ENCODE data around the gene COMMD8.

Gene COMMD8

GRCh38 chr4:47432749-47433148 lies 30.8 kb downstream of the COMMD8 start:
- no peak for TF ChIP-seq EZH2 (IDR thresholded peaks at IDR 0.05)
- TF ChIP-seq FOXP2 (optimal IDR thresholded peaks at IDR 0.05; ENCODE audit: control extremely low read depth, extremely low read length, insufficient read depth): no peak
- TF ChIP-seq POLR2AphosphoS5 (IDR thresholded peaks at IDR 0.05; ENCODE audit: borderline replicate concordance, low read depth, low read length): no peak

GRCh38 chr4:47427935-47428334 lies 35.6 kb downstream of the COMMD8 start:
- TF ChIP-seq EZH2 (IDR thresholded peaks at IDR 0.05): no peak
- no peak for TF ChIP-seq POLR2AphosphoS5 (IDR thresholded peaks at IDR 0.05; ENCODE audit: borderline replicate concordance, low read depth, low read length)
- no peak for TF ChIP-seq FOXP2 (optimal IDR thresholded peaks at IDR 0.05; ENCODE audit: control extremely low read depth, extremely low read length, insufficient read depth)
- no peak for DNase-seq (ENCODE audit: low read depth, low spot score)
- H3K9me3 ChIP-seq (ENCODE audit: low read depth, low read length): no peaks in the 10 kb centered on the region

More at GRCh38 chr4:47432749-47433148, 30.8 kb downstream of the COMMD8 start:
- DNase-seq (ENCODE audit: low read depth, low spot score): no peak
- Histone ChIP-seq H3K27ac (no peak overlapping the region), H3K9ac (ENCODE audit: insufficient read length) (no peak overlapping the region), H3K4me3 (no peak overlapping the region), H3K36me3 (ENCODE audit: insufficient read depth, low read length) (no peaks in the 10 kb centered on the region), H3K9me3 (ENCODE audit: low read depth, low read length) (no peaks in the 10 kb centered on the region)

GRCh38 chr4:47425628-47426027 lies 37.9 kb downstream of the COMMD8 start:
- Histone ChIP-seq H3K9me3 (ENCODE audit: low read depth, low read length) (no peaks in the 10 kb centered on the region), H3K9ac (ENCODE audit: insufficient read length) (no peak overlapping the region), H3K36me3 (ENCODE audit: insufficient read depth, low read length) (no peaks in the 10 kb centered on the region), H3K27ac (no peak overlapping the region), H3K4me3 (no peak overlapping the region)
- no peak for DNase-seq (ENCODE audit: low read depth, low spot score)
- TF ChIP-seq FOXP2 (optimal IDR thresholded peaks at IDR 0.05; ENCODE audit: control extremely low read depth, extremely low read length, insufficient read depth) (no peak), POLR2AphosphoS5 (IDR thresholded peaks at IDR 0.05; ENCODE audit: borderline replicate concordance, low read depth, low read length) (no peak), EZH2 (IDR thresholded peaks at IDR 0.05) (no peak)

More at GRCh38 chr4:47427935-47428334, 35.6 kb downstream of the COMMD8 start:
- H3K9ac ChIP-seq (ENCODE audit: insufficient read length): no peak overlapping the region
- no peaks in the 10 kb centered on the region for H3K36me3 ChIP-seq (ENCODE audit: insufficient read depth, low read length)
- no peak overlapping the region for H3K4me3 ChIP-seq
- no peak overlapping the region for H3K27ac ChIP-seq

- H3K9ac ChIP-seq (ENCODE audit: insufficient read length): no peak overlapping the region
- H3K9me3 ChIP-seq (ENCODE audit: low read depth, low read length): no peaks in the 10 kb centered on the region
- no peak overlapping the region for H3K4me3 ChIP-seq
- no peak for DNase-seq (ENCODE audit: low read depth, low spot score)
- H3K27ac ChIP-seq: no peak overlapping the region
- no peaks in the 10 kb centered on the region for H3K36me3 ChIP-seq (ENCODE audit: insufficient read depth, low read length)
- TF ChIP-seq EZH2 (IDR thresholded peaks at IDR 0.05) (no peak), FOXP2 (optimal IDR thresholded peaks at IDR 0.05; ENCODE audit: control extremely low read depth, extremely low read length, insufficient read depth) (no peak), POLR2AphosphoS5 (IDR thresholded peaks at IDR 0.05; ENCODE audit: borderline replicate concordance, low read depth, low read length) (no peak)
Measured at GRCh38 chr4:47419296-47419695, 44.2 kb downstream of the COMMD8 start.

GRCh38 chr4:47418147-47418546 lies 45.4 kb downstream of the COMMD8 start:
- TF ChIP-seq POLR2AphosphoS5 (IDR thresholded peaks at IDR 0.05; ENCODE audit: borderline replicate concordance, low read depth, low read length): no peak
- TF ChIP-seq EZH2 (IDR thresholded peaks at IDR 0.05): no peak
- no peak for TF ChIP-seq FOXP2 (optimal IDR thresholded peaks at IDR 0.05; ENCODE audit: control extremely low read depth, extremely low read length, insufficient read depth)
- no peak for DNase-seq (ENCODE audit: low read depth, low spot score)

GRCh38 chr4:47415719-47416118 lies 47.8 kb downstream of the COMMD8 start:
- DNase-seq (ENCODE audit: low read depth, low spot score): no peak
- no peak for TF ChIP-seq FOXP2 (optimal IDR thresholded peaks at IDR 0.05; ENCODE audit: control extremely low read depth, extremely low read length, insufficient read depth)
- TF ChIP-seq EZH2 (IDR thresholded peaks at IDR 0.05): no peak
- no peak for TF ChIP-seq POLR2AphosphoS5 (IDR thresholded peaks at IDR 0.05; ENCODE audit: borderline replicate concordance, low read depth, low read length)
- H3K9ac ChIP-seq (ENCODE audit: insufficient read length): no peak overlapping the region

More at GRCh38 chr4:47418147-47418546, 45.4 kb downstream of the COMMD8 start:
- no peaks in the 10 kb centered on the region for H3K9me3 ChIP-seq (ENCODE audit: low read depth, low read length)
- H3K9ac ChIP-seq (ENCODE audit: insufficient read length): no peak overlapping the region
- H3K27ac ChIP-seq: no peak overlapping the region
- H3K4me3 ChIP-seq: no peak overlapping the region
- no peaks in the 10 kb centered on the region for H3K36me3 ChIP-seq (ENCODE audit: insufficient read depth, low read length)

GRCh38 chr4:47413521-47413920 lies 50.0 kb downstream of the COMMD8 start:
- H3K9ac ChIP-seq (ENCODE audit: insufficient read length): no peak overlapping the region
- H3K36me3 ChIP-seq (ENCODE audit: insufficient read depth, low read length): no peaks in the 10 kb centered on the region

More at GRCh38 chr4:47415719-47416118, 47.8 kb downstream of the COMMD8 start:
- Histone ChIP-seq H3K9me3 (ENCODE audit: low read depth, low read length) (no peaks in the 10 kb centered on the region), H3K4me3 (no peak overlapping the region), H3K27ac (no peak overlapping the region), H3K36me3 (ENCODE audit: insufficient read depth, low read length) (no peaks in the 10 kb centered on the region)

GRCh38 chr4:47410271-47410670 lies 53.2 kb downstream of the COMMD8 start:
- DNase-seq (ENCODE audit: low read depth, low spot score): no peak
- H3K27ac ChIP-seq: no peak overlapping the region
- TF ChIP-seq FOXP2 (optimal IDR thresholded peaks at IDR 0.05; ENCODE audit: control extremely low read depth, extremely low read length, insufficient read depth): no peak
- TF ChIP-seq POLR2AphosphoS5 (IDR thresholded peaks at IDR 0.05; ENCODE audit: borderline replicate concordance, low read depth, low read length): no peak
- no peak for TF ChIP-seq EZH2 (IDR thresholded peaks at IDR 0.05)
- no peak overlapping the region for H3K4me3 ChIP-seq
- no peak overlapping the region for H3K9ac ChIP-seq (ENCODE audit: insufficient read length)
- H3K36me3 ChIP-seq (ENCODE audit: insufficient read depth, low read length): no peaks in the 10 kb centered on the region
- H3K9me3 ChIP-seq (ENCODE audit: low read depth, low read length): no peaks in the 10 kb centered on the region

More at GRCh38 chr4:47413521-47413920, 50.0 kb downstream of the COMMD8 start:
- H3K9me3 ChIP-seq (ENCODE audit: low read depth, low read length): no peaks in the 10 kb centered on the region
- H3K27ac ChIP-seq: no peak overlapping the region
- H3K4me3 ChIP-seq: no peak overlapping the region
- TF ChIP-seq EZH2 (IDR thresholded peaks at IDR 0.05): no peak
- DNase-seq (ENCODE audit: low read depth, low spot score): no peak

GRCh38 chr4:47406408-47406807 lies 57.1 kb downstream of the COMMD8 start:
- no peaks in the 10 kb centered on the region for H3K36me3 ChIP-seq (ENCODE audit: insufficient read depth, low read length)

More at GRCh38 chr4:47406408-47406807, 57.1 kb downstream of the COMMD8 start:
- TF ChIP-seq EZH2 (IDR thresholded peaks at IDR 0.05): no peak
- Histone ChIP-seq H3K4me3 (no peak overlapping the region), H3K27ac (no peak overlapping the region), H3K9me3 (ENCODE audit: low read depth, low read length) (no peaks in the 10 kb centered on the region), H3K9ac (ENCODE audit: insufficient read length) (no peak overlapping the region)
- no peak for DNase-seq (ENCODE audit: low read depth, low spot score)

Measured in SK-N-MC (cell line).